ENCODE measurements around the gene ENKUR.

DNA sequence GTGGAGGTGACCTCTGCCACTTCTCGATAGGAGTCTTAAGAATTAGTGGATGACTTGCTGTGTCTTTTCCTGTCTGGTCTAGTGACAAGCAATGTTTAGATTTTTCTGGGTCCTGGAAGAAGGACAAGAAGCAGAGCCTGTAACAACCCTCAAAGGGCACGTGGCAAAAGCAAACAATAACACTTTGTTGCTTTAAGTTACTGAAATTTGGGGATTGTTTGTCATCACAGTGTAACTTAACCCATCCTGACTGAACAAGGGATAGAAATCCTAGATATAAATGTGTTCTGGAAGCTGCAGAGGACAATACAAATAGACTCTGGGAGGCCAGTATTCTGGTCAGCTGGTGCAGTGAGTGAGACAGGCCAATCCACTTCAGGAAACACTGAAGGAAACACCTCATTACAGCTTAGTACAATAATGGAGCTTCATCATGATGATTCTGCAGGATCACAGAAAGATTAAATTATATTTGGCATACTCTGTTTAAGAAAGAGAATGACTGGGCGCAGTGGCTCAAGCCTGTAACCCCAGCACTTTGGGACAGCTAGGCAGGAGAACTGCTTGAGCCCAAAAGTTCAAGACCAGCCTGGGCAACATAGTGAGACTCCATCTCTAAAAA is 23.3 kb downstream of the ENKUR start:
- TF ChIP-seq POLR2A (IDR thresholded peaks at IDR 0.05): no peak
- TF ChIP-seq, protein P1, sequence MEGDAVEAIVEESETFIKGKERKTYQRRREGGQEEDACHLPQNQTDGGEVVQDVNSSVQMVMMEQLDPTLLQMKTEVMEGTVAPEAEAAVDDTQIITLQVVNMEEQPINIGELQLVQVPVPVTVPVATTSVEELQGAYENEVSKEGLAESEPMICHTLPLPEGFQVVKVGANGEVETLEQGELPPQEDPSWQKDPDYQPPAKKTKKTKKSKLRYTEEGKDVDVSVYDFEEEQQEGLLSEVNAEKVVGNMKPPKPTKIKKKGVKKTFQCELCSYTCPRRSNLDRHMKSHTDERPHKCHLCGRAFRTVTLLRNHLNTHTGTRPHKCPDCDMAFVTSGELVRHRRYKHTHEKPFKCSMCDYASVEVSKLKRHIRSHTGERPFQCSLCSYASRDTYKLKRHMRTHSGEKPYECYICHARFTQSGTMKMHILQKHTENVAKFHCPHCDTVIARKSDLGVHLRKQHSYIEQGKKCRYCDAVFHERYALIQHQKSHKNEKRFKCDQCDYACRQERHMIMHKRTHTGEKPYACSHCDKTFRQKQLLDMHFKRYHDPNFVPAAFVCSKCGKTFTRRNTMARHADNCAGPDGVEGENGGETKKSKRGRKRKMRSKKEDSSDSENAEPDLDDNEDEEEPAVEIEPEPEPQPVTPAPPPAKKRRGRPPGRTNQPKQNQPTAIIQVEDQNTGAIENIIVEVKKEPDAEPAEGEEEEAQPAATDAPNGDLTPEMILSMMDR (IDR thresholded peaks at IDR 0.05): no peak

All from tibial nerve (tissue), 3 donors.